HG02884 (cell line): ENCODE results near the gene HMGN2.
A peak's percentile ranks its signal among the peaks of the same experiment; 100 is the strongest.
"Not testable (repeated sequence)": the region's sequence is repeated elsewhere in the genome, so short reads cannot be mapped to it uniquely, and the experiment has no call there.

Experiments used
- ATAC-seq: cut with Tn5 transposase; IDR thresholded peaks from one replicate; pipeline ENCODE4 v1.9.1; 2021; ENCODE audit warnings: mild to moderate bottlenecking, moderate library complexity; ENCODE audit not compliant: unreplicated experiment

HMGN2 gene

DNA sequence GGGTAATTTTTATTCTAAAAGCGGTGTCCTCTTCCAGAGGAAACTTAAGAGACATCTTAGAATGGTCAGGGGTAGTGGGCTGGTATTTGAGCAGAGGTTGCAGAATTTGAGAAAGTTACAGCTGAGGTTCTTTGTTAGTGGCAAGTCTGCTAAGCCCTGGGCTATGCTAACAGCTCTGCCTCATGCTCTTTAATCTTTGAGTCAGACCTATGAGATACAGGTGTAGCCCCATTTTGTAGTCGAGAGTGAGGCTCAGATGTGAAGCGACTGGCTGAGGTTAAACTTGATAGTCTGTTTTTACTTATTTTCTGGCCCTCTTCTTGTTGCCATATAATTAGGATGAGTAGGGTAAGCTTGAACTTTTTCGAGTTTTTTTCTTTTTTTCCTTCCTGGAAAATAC, 4.7 kb downstream of the HMGN2 start:
- ATAC-seq: no peak

DNA sequence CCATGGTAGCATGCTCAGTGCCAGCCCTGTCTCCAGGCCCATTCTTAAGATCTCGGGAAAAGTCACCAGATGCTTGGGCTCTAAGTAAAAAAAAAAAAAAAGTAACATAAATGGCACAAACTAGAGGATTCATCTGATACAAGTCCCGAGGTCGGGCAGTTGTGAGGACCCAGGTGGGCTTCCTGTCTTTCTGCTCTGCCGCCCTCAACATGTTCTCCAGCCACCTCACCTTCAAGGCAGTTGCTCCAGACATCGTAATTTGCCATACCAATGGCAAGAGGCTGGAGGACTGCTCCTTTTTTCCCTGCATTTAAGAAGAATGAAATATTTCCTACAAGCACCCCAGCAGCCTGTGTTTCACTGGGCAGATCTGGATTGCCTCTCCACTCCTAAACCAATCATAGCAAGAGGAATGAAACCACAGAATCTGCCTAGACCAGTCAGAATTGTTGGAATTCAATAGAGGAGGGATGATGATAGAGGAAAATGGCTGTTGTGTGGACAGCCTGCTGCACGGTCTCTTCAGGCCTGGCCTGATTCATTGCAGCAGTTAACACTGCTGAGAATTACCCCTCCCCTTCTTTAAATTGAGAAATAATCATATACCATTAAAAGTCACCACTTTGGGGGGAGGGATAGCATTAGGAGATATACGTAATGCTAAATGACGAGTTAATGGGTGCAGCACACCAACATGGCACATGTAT, 5.4 kb downstream of the HMGN2 start:
- ATAC-seq: no peak

DNA sequence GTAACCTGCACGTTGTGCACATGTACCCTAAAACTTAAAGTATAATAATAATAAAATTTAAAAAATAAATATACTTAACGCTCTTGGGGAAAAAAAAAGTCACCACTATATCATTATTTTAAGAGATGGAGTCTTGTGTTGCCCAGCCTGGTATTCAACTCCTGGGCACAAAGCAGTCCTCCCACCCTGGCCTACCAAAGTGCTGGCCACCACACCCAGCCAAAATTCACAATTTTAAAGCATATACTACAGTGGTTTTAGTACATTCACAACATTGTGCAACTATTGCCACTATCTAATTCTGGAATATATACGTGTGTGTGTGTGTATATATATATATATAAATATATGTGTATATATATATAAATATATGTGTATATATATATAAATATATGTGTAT, 5.9 kb downstream of the HMGN2 start:
- no peak for ATAC-seq

DNA sequence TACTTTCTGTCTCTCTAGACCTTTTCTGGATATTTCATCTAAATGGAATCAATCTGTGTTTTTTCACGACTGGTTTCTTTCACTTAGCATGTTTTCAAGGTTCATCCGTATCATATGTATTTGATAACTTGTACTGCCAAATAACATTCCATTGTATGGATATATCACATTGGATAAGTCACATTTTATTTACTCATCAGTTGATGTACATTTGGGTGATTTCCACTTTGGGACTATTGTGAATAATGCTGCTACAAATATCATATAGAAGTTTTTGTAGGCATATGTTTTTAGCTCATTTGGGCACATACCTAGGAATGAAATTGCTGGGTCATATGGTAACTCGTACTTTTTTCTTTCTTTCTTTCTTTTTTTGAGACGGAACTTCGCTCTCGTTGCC, 6.7 kb downstream of the HMGN2 start:
- no peak for ATAC-seq

DNA sequence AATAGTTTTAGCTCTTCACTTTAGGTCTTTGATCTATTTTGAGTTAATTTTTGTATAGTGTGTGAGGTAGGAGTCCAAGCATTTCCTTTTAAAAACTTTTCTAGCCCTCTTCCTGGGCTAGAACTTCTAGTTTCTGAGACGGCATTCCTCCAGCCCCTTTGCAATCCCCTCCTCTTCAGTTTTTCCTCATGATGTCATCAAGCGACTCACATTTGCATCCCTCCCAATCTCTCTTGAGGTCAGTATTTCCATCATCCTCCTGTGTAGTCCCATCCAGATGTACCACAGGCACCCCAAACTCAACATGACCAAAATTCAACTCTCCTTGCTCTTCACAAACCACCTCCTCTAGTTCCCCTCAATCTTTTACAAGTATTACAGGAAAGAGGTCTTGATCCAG, 10.7 kb downstream of the HMGN2 start:
- no peak for ATAC-seq

DNA sequence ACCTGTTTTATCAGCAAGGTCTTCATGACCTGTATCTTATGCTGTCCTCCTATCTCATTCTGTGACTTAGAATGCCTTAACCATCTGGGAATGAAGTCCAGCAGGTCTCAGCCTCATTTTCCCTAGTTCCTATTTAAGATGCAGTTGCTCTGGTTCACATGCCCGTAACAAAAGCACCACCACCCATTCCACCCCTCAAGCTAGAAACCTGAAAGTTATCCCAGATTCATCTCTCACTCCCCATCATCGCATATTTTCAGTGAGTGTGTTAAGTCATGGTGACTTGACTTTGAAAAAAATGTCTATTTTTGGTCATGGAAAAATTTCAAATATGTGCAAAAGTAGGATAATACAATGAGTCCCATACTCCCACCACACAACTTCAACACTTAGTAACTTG, 11.7 kb downstream of the HMGN2 start:
- ATAC-seq: no peak

DNA sequence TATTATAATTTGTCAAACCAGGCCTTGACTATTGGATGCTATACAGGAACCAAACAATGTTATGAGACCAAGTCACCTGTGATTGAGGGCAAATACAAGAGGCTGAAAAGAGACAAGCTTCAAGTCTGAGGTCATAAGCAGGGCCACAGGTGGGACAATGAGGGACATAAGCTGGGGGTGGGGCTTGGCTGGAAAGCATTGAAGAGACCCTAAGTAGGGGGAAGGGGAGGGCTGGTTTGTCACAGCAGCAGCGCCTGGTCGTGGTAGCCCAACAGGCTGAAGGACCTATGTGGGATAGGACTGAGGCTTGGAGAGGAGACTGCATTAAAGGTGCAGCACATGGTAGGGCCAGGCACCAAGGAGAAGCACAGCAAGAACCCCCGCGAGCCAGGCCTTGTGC, 17.9 kb downstream of the HMGN2 start:
- no peak for ATAC-seq

DNA sequence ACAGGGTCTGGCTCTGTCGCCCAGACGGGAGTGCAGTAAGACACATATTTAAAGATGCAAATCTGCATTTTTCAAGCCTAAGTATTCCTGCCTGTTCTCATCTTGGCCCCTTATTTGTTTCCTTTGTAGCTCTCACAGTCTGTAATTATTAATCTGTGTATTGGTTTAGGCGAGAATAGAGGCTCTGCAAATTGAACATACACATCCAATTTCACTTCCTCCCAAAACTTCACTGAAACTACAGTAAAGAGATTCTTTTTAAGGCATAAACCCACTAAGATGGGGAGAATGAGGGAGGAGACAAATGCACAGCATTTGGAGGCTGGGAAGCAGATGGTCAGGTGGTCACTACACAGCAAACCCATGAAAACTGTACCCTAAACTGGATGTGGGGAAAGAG, 21.0 kb downstream of the HMGN2 start:
- ATAC-seq: no peak

DNA sequence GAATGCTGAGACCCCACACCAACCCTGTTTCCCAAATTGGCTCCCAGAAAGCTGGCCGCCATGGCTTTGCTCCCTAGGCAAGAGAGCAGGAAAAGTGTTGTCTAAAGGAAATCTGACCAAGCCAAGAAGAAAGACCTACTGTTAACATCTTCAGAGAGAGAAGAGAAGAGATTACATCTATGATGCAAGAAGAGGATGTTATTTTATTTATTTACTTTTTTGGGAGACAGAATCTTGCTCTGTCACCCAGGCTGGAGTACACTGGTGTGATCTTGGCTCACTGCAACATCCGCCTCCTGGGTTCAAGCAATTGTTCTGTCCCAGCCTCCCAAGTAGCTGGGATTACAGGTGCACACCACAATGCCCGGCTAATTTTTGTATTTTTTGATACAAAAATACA, 21.7 kb downstream of the HMGN2 start:
- ATAC-seq: no peak

DNA sequence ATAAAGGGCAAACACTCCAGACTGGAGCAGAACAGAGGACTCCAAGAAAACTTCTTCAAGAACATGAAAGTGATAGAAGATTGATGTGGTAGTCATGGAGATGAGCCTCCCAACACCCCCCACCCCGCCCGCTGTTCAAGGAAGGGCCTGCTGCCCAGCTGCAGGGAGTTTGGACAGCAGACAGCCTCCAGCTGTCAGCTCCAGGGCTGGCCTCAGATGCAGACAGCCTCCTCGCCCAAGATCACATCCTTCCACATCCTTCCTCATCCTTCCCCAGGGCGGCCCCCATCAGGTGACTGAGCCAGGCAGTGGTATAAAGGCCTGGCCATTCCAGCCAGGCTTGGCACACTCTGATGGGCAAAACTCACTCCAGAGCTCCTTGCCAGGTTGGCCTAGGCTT, 24.6 kb downstream of the HMGN2 start:
- no peak for ATAC-seq

DNA sequence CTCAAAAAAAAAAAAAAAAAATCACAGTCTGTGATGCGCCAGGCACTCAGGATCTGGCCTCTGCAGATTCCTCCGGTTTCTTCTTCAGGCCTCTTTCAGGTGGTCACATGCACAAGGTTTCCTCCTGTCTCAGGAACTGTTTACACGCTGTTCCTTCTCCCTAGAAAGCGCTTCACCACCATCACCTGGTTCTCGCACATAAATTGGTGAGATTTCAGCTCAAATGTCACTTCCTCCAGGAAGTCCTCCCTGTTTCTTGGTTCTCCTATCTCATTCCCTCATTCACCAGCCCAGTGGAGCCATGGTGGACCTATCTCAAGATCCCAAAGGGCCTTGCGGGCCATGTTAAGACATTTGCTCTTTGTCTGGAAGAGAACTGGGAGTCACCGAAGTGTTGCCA, 26.7 kb downstream of the HMGN2 start:
- no peak for ATAC-seq

DNA sequence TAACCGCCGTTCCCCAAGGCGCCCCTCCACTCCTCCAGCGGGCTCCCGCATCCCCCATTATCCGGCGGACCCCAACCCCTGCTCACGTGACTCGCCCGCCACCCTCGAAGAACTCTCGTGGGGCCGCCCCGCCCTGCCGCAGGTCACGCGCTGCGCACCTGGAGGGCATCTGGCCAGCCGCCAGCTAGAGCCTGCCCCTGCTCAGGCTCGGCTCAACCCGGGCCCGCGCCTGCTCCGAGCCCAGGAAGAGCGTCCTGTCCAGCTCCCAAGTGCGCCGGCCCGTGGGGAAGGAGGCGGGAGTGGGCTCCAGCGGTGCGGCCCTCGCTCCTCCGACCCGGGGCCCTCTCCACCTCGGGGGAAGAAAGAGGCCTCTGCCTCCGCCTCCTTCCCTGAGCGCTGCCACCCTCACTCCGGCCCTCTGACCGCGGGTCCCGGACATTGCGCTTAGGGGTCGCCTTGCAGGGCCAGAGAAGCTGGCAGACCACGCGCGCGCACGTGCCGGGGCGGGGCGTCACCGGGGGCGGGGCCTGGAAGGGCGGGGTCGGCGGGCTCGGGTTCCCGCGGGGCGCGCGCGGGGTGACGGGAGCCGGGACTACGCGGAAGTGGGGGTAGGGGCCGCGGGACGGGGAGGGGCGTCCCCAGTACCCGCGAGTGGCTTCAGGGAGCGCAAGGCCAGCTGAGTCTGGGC, 28.4 kb downstream of the HMGN2 start:
- peak; percentile 59 for ATAC-seq

DNA sequence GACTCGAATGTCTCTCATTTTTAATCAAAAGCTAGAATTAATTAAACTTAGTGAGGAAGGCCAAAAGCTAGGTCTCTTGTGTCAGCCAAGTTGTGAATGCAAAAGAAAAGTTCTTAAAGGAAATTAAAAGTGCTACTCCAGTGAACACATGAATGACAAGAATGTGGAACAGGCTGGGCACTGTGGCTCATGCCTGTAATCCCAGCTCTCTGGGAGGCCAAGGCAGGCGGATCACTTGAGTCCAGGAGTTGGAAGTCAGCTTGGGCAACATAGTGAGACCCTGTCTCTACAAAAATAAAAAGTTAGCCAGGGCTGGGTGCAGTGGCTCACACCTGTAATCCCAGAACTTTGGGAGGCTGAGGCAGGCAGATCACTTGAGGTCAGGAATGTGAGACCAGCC, 38.5 kb downstream of the HMGN2 start:
- not testable (repeated sequence) for ATAC-seq

DNA sequence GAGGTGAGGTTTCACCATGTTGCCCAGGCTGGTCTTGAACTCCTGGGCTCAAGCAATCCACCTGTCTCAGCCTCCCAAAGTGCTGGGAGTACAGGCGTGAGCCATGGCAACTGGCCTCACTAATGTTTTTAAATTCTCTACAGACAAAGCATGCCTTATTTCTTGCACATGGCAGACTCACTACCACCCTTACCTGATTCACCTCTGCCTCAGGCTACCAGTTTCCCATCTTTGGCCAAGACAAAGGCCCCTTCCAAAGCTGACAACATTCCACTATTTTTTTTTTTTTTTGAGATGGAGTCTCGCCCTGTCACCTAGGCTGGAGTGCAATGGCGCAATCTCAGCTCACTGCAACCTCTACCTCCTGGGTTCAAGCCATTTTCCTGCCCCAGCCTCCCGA, 43.6 kb downstream of the HMGN2 start:
- not testable (repeated sequence) for ATAC-seq

DNA sequence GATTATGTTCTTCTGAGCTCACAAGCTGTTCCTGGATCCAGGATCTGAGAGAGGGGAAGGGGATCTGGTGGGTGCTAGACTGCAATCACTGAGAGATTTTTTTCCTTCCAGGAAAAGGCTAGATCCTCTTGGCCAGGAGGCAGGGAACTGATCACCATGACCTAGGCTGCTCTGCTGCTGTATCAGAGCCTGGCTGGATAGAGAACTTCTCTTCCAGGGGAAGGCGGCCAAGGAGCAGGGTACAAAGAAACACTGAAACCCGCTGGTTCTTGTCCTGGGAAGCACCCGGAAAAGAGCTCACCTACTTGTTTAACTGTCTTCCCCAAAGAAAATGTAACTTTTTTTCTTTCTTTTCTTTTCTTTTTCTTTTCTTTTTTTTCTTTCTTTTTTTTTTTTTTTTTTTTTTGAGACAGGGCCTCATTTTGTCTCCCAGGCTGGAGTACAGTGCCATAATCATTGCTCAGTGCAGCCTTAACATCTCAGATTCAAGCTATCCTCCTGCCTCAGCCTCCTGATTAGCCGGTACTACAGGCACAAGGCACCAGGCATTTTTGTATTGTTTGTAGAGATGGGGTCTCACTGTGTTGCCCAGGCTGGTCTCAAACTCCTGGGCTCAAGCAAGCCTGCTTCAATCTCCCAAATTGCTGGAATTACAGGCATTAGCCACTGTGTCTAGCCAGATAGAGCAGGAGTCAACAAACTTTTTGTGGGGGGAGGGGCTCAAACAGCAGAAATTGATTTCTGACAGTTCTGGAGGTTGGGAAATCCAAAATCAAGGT, 44.9 kb downstream of the HMGN2 start:
- ATAC-seq: no peak

DNA sequence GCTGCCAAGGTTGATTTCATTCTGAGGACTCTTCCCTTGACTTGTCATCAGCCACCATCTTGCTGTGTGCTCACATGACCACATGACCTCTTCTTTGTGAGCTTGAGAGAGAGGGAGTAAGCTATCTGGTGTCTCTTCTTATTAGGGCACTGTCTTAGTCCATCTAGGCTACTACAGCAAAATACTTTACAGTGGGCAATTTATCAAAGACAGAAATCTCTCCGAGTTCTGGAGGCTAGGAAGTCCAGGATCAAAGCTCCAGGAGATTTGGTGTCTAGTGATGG, 45.5 kb downstream of the HMGN2 start:
- ATAC-seq: no peak

DNA sequence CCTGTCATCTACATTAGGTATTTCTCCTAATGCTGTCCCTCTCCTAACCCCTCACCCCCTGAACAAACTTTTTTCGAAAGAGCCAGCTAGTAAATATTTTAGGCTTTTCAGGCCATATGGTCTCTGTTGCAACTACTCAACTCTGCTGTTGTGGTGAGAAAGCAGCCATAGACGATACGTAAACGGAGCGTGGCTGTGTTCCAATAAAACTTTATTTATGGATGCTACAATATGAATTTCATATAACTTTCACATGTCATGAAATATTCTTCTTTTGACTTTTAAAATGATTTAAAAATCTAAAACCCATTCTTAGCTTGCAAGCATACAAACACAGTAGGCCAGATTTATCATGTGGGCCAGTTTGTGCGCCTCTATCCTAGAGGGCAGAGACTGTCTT, 46.1 kb downstream of the HMGN2 start:
- no peak for ATAC-seq

DNA sequence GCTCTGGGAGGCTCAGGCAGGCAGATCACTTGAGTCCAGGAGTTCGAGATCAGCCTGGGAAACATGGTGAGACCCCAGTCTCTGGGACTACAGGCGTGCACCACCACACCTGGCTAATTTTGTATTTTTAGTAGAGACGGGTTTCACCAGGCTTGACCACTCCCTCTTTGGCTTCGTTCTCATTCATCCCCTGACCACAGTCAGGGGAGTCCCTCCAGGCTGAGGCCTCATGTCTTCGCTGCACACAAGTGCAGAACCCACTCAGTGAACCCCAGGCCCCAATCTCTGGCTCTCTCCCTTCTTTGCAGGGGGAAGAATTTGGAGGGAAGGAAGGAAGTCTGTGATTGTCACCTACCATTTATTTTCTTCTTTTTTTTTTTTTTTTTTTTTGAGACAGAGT, 48.1 kb downstream of the HMGN2 start:
- no peak for ATAC-seq

DNA sequence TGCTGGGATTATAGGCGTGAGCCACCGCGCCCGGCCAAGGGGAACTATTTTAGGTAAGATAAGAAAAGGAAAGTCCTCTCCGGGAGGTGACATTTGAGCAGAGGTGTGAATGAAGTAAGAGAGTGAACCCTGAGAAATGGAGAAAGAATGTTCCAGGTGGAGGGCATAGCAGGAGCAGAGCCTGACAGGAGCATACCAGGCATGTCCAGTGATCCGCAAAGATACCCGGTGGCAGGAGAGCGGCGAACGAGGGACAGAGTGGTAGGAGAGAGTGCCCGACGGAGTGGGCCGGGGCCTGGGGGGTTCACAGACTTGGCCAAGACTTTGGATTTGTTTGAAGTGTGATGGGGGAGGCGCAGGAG, 49.4 kb downstream of the HMGN2 start:
- ATAC-seq: no peak

DNA sequence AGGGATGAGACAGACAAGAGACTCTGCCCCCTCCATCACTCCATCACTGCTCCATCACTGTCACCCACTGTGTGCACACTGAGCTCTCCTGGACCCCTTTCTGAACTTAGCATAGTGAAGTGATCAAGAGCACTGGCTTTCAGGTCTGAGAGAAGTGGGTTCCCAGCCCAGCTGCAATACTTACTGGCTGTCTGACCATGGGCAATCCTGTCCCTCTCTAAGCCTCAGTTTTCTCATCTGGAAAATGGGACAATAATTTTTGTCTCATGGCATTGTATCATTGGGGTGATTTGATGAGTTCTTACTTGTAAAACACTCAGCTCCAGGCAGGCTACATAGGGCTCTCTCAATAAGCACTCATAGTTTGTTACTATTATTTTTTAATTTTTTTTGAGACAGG, 49.8 kb downstream of the HMGN2 start:
- ATAC-seq: no peak

DNA sequence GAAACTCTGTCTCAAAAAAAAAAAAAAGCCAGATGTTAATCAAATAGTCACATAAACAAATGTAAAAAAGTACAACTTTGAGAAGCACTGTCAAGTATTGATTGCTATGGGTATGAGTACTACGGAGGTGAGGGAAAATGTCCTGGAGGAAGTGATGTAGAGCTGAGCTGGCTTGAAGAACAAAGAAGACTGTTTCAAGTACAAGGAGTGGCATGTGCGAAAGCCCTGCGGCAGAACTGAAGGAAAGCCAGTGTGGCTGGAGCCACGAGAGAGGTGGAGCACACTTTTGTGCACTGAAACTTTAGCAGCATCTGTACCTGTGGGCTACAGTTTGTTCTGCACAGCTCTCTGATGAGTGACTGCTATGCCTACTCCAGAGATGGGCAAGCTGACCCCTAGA, 51.9 kb downstream of the HMGN2 start:
- no peak for ATAC-seq
